Stimulated activated CD8-positive, alpha-beta memory T cell treated with anti-CD3 and anti-CD28 coated beads, Interleukin-15, amount 100 ng/mL, for 24 hours (primary cell): ENCODE measurements around the gene MCTP1.

Experiments
- DNase-seq: peaks from one replicate; pipeline ENCODE4 v3.0.0-alpha.2; 2020; ENCODE audit warnings: low read depth

Gene MCTP1

GRCh38 chr5:95114305-95114704 is 170.6 kb downstream of the MCTP1 start:
- no peak for DNase-seq

GRCh38 chr5:95113489-95113888 is 171.4 kb downstream of the MCTP1 start:
- no peak for DNase-seq

- no peak for DNase-seq
Measured at GRCh38 chr5:95111141-95111540, 173.8 kb downstream of the MCTP1 start.

- no peak for DNase-seq
Measured at GRCh38 chr5:95110118-95110517, 174.8 kb downstream of the MCTP1 start.

GRCh38 chr5:95107138-95107537 is 177.8 kb downstream of the MCTP1 start:
- no peak for DNase-seq

- DNase-seq, result no peak
Measured at GRCh38 chr5:95105638-95106037, 179.3 kb downstream of the MCTP1 start.

- no peak for DNase-seq
Measured at GRCh38 chr5:95102687-95103086, 182.2 kb downstream of the MCTP1 start.

GRCh38 chr5:95102080-95102479 is 182.8 kb downstream of the MCTP1 start:
- DNase-seq, result no peak

GRCh38 chr5:95100551-95100950 is 184.3 kb downstream of the MCTP1 start:
- no peak for DNase-seq

GRCh38 chr5:95098012-95098411 is 186.9 kb downstream of the MCTP1 start:
- no peak for DNase-seq

GRCh38 chr5:95093211-95093610 is 191.7 kb downstream of the MCTP1 start:
- DNase-seq, result no peak

GRCh38 chr5:95090774-95091173 is 194.1 kb downstream of the MCTP1 start:
- no peak for DNase-seq

- no peak for DNase-seq
Measured at GRCh38 chr5:95087816-95088317, 197.0 kb downstream of the MCTP1 start.

- DNase-seq, result no peak
Measured at GRCh38 chr5:95086927-95087815, 197.7 kb downstream of the MCTP1 start.

- DNase-seq, result no peak
Measured at GRCh38 chr5:95084757-95085156, 200.1 kb downstream of the MCTP1 start.

GRCh38 chr5:95083606-95084005 is 201.3 kb downstream of the MCTP1 start:
- DNase-seq, result no peak

- DNase-seq, result no peak
Measured at GRCh38 chr5:95081982-95082381, 202.9 kb downstream of the MCTP1 start.

GRCh38 chr5:95081500-95081960 is 203.4 kb downstream of the MCTP1 start:
- no peak for DNase-seq

- DNase-seq, result no peak
Measured at GRCh38 chr5:95080441-95080840, 204.5 kb downstream of the MCTP1 start.

- no peak for DNase-seq
Measured at GRCh38 chr5:95080030-95080429, 204.9 kb downstream of the MCTP1 start.

- no peak for DNase-seq
Measured at GRCh38 chr5:95078868-95079267, 206.0 kb downstream of the MCTP1 start.

GRCh38 chr5:95076395-95077185 is 208.3 kb downstream of the MCTP1 start:
- DNase-seq, result no peak

GRCh38 chr5:95075111-95075510 is 209.8 kb downstream of the MCTP1 start:
- no peak for DNase-seq
